Renal pelvis (tissue), 4 donors: ENCODE data around the gene PYDC1. TPM values are rescaled to one million over a fixed set of nuclear protein-coding genes. Genes with fewer than 3 reads are reported as not detected.
"Not testable (repeated sequence)": the region's sequence is repeated elsewhere in the genome, so short reads cannot be mapped to it uniquely, and the experiment has no call there.

Experiments used
- DNase-seq: peaks from one replicate; pipeline ENCODE4 v3.0.0-alpha.2; 2013
- polyA plus RNA-seq, 3 donors: library from polyadenylated mRNA; unstranded; fragments of 120-200 nt; gene quantifications; one replicate each; pipeline ENCODE4 v1.2.1, GENCODE V29; 2013; ENCODE audit not compliant: insufficient read length in 3 of 3

Gene PYDC1
- polyA plus RNA-seq, 3 donors = not detected

DNA sequence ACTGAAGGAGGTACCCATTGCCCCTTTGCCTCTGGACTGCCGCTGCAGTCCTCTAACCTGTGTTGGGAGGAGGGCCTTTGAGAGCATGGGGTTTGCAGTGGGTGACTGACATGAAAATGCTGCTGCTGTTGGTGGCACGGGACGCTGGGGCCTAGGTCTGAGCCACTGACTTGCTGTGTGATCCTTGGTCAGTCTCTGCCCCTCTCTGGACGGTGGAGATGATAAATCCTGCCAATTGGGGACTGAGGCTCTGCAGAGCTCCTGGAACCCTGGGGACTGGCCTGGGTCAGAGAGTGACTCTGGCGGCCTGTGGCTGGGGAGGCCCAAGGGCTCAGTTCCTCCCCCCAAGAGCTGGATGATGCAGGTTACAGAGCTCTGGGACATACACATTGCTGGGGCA lies 6.1 kb upstream of the PYDC1 start:
- DNase-seq = no peak

DNA sequence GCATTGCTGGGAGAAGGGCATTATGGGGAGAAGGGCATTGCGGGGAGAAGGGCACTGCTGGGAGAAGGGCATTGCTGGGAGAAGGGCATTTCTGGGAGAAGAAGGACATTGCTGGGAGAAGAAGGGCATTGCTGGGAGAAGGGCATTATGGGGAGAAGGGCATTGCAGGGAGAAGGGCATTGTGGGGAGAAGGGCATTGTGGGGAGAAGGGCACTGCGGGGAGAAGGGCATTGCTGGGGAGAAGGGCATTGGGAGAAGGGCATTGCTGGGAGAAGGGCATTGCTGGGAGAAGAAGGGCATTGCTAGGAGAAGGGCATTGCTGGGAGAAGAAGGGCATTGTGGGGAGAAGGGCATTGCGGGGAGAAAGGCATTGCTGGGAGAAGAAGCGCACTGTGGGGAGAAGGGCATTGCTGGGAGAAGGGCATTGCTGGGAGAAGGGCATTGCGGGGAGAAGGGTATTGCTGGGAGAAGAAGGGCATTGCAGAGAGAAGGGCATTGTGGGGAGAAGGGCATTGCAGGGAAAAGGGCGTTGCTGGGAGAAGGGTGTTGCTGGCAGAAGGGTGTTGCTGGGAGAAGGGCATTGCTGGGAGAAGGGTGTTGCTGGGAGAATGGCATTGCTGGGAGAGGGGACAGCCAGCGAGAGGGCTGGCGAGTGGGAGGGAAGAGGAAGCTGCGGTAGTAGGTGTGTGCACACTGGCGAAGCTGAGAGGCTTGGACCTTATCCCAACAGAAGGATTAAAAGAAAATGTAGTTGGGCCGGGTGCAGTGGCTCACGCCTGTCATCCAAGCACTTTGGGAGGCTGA lies 4.6 kb upstream of the PYDC1 start:
- no peak for DNase-seq

DNA sequence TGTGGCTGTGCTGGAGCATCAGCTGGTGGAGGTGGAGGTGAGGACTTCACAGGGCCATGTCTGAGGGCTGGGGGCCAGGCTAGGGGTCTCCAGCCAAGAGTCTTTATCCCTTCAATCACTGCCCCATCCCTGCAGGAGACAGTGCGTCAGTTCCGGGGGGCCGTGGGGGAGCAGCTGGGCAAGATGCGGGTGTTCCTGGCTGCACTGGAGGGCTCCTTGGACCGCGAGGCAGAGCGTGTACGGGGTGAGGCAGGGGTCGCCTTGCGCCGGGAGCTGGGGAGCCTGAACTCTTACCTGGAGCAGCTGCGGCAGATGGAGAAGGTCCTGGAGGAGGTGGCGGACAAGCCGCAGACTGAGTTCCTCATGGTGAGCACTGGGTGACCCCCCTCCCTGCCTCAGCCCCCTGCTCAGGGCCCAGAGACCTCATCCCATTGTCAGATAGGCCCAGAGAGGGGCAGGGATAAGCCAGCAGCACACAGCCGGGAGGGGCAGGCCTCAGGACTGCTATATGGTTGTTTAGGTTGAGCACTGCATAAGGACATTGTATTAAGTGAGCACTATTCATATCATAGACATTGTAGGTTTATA lies 2.3 kb upstream of the PYDC1 start:
- no peak for DNase-seq

DNA sequence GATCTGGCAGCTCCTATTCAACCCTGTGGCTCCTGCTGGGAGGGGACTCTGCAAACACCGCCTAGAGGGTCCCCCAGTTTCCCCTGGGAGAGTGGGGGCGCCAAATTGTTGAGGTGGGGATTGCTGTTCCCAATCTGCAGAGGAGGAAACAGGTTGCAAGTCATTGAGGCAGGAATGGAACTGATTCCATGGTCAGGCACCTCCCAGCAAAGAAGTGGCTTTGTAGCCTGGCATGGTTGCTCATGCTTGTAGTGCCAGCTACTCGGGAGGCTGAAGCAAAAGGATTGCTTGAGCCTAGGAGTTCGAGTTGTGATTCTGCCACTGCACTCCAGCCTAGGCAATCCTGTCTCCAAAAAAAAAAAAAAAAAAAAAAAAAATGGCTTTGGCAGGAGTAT lies 198 bp upstream of the PYDC1 start:
- DNase-seq = no peak

DNA sequence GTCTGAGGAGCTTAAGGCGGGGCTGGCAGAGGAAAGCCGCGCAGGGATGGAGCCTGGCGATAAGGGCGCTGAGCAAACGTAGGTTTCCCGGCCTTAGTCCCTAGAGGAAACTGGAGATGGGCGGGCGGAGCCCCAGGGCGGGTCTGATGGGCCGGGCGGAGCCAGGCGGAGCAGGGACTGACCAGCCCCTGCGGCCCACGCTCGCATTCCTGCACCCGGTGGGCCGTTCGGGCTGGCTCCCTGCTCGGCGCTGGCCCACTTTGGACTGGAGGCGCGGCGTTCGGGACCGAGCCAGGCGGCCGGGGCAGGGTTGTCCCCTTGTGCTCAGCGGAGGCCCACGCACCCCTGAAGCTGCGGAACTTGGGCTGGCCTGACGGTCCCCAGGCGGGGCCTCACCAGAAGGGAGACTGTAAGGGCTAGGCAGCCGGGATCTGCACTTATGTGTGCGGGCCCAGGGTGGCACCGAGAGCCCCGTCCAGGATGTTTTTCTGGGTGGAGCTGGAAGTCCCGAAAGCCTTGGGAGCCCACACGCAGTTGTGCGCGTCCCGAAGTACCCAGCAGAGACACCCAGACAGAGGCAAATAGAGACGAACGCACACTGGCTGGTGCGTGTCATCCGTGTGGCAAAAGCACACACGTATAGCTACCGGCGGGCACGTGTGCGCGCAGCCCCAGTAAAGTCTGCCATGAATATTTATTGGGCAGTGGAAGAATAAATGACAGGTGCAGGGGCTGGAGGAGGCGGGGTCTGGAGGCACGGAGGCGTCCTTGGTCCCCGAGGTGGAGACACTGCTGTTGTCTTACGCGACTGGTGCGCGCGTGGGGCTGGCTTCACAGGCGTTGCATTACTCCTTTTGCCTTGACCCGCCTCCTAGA lies 1.4 kb downstream of the PYDC1 start:
- no peak for DNase-seq

DNA sequence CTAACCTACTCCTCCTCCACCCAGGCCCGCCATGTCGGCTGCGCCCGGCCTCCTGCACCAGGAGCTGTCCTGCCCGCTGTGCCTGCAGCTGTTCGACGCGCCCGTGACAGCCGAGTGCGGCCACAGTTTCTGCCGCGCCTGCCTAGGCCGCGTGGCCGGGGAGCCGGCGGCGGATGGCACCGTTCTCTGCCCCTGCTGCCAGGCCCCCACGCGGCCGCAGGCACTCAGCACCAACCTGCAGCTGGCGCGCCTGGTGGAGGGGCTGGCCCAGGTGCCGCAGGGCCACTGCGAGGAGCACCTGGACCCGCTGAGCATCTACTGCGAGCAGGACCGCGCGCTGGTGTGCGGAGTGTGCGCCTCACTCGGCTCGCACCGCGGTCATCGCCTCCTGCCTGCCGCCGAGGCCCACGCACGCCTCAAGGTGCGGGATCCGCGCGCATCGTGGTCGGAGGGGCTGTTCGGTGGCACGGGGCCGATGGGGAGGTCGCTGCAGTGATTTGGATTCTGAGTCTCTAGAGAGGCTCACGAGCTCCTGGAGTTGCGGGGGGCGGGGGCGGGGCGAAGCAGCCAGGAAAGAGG lies 2.1 kb downstream of the PYDC1 start:
- DNase-seq = no peak

DNA sequence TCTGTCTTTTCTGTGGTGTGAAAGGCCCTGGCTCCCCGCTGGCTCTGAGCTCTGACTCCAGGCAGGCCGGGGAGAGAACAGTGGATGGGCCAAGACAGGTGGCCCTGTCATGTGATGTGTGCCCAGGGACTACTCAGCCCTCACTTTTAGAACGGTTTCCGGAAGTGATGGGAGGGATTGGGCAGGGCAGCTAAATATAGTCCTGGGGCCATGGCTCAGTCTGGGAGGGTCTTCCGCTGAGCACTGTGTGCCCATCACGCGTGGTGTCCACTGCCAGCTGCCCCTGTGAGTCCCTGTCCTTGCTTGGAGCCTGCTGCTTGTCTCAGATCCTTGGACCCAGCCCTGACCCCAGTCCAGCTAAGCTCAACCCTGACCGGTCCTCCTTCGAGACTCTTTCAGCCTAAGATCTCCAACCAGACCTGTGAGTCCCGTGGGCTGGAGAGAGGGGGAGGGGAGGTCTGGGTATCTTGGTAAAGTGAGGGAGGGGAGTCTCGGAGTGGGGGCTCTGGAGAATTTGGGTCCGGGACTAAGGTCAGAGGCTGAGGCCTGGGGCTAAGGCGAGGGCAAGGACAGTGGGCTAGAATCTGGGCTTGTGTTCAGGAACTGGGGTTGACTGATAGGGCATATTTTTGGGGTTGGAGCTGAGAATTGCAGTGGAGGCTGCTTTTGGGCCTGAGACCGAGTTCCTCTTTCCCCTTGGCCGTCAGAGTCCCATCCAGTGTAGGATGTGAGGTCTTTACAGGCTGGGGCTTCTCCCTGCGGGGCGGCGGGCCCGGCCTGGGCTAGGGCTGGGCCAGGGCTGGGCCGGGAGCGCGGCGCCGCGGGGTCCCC lies 2.8 kb downstream of the PYDC1 start, which contains the start of gene TRIM72:
Gene TRIM72 (plus strand): TSS at position 243 of the 831 bp plus-strand sequence. CDS start 620 bp downstream, outside the sequence.
- no peak for DNase-seq

DNA sequence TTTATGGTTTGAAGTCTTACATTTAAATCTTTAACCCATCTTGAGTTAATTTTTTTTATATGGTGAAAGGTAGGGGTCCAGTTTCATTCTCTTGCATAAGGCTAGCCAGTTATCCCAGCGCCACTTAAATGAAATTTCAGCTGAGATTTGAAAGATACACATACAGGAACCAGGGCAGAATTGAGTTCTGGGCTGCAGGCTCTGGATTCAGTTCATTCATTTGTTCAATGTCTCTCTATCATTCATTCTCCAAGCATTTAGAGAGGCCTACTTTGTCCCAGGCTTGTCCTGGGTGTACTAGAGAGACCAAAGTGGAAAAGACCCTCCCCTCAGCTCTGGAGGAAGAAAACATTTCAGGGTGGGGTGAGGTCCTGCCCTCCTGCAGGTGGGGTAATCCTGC lies 3.6 kb downstream of the PYDC1 start:
- no peak for DNase-seq

DNA sequence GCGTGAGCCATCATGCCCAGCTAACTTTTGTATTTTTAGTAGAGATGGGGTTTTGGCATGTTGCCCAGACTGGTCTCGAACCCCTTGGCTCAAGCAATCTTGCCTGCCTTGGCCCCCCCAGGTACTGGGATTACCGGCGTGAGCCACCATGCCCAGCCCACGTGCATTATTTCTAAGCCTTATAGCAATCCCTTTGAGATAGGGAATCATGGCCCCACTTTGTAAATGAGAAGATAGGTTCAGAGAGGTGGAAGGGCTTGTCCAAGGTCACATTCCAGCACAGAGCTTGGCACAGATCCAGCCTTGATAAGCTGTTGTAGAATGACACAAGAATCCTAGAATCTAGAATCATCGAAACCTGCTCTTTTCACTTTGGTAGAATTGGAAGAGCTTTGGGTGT lies 10.2 kb downstream of the PYDC1 start:
- no peak for DNase-seq

DNA sequence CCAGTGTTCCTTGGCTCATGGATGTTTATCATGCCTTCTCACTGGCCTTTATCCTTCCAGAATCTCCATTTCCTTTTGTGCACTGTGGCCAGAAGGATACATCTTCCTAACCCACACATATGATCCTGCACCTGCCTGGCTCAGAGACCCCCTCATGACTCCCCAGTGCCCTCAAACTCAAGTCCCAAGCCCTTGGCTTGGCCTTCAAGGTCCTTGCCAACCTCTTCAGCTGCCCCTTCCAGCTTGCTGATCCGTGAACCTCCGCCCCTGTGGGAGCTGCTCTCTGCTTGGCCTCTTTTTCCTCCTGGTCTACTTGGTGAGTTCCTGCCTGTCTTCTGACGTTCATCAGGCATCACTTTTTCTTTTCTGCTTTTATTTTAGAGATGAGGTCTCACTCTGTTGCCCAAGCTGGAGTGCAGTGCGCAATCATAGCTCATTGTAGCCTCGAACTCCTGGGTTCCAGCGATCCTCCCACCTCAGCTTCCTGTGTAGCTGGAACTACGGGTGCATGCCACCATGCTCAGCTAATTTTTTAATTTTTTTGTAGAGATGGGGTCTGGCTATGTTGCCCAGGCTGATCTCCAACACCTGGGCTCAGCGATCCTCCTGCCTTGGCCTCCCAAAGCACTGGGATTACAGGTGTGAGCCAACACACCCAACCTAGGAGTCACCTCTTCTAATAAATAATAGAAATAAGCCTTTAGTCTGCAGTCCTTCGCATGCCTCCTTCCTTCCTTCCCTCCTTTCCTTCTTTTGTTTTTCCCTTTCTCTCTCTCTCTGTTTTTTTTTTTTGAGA lies 11.9 kb downstream of the PYDC1 start:
- no peak for DNase-seq

DNA sequence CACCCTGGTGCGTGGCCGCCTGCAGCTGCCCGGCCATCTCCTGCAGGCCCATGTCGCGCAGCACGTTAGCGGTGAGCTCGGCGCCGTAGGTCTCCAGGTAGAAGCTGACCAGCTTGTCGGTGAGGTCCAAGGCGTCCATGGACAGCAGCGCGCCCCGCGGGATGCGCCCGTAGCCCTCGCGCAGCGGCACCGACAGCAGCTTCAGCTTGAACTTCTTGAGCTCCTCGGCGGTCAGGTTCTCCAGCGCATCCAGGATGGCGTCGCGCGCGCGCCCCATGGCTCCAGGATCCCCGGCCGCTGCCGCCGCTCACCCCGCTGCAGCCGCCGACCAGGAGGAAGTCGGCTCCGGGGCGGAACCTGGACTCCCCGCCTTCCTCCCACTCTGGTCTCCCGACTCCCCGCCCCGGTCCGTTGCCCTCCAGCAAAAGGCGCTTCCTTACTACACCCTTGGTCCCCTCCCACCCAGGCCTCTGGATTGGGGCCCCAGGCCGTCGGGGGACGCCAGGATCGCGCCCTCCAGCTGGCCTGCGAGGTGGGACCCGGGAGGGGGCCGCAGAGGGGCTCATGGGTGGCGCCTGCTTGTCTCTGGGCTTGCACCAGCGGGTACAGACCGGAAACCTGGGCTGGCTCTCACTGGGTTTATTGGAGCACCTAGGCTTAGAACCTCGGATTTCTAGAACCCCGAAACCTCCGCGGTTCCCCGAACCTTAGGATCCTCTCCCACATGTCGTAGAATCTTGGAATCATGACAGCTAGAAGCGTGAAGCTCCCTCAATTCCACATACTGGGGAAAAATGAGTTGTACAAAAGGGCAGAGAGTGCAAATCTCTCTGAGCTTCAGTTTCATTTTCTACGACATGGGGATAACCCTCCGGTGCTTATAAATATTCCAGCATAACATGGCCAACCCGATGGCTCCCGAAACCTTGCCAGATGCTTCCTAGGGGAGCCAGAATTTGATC lies 14.2 kb downstream of the PYDC1 start, which contains the start of gene PYCARD:
Gene PYCARD (minus strand): TSS at position 347 of the 962 bp plus-strand sequence. CDS start 70 bp downstream, at position 277.
- DNase-seq = no peak

DNA sequence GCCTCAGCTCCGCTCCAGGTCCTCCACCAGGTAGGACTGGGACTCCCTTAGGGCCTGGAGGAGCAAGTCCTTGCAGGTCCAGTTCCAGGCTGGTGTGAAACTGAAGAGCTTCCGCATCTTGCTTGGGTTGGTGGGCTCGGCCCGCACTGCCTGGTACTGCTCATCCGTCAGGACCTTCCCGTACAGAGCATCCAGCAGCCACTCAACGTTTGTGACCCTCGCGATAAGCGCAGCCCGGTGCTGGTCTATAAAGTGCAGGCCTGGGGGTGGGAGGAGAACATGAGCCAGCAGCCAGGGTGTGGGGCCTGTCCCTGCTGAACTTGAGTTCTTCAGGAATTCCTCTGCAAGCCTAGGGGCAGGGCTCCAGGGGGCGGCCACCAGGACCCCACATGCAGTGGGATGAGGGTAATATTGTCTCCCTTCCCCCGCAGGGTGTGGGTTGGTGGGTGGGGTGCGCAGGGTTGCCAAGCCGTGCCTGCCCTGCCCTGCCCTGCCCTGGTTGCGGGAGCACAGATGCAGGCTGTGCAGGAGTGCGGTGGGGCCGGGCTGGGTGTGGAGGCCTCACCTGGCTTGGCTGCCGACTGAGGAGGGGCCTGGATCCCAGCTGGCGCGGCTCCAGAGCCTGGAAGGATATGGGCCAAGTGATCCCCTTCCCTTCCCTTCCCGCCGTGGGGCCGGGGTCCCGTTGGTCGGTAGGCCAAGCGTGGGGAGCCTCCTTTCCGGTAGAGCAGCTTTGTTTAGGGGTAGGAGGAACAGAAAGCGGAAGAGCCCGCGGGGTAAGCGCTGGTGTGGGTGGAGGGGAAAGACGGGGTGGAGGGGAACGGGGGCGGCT lies 15.1 kb downstream of the PYDC1 start:
- DNase-seq = no peak

DNA sequence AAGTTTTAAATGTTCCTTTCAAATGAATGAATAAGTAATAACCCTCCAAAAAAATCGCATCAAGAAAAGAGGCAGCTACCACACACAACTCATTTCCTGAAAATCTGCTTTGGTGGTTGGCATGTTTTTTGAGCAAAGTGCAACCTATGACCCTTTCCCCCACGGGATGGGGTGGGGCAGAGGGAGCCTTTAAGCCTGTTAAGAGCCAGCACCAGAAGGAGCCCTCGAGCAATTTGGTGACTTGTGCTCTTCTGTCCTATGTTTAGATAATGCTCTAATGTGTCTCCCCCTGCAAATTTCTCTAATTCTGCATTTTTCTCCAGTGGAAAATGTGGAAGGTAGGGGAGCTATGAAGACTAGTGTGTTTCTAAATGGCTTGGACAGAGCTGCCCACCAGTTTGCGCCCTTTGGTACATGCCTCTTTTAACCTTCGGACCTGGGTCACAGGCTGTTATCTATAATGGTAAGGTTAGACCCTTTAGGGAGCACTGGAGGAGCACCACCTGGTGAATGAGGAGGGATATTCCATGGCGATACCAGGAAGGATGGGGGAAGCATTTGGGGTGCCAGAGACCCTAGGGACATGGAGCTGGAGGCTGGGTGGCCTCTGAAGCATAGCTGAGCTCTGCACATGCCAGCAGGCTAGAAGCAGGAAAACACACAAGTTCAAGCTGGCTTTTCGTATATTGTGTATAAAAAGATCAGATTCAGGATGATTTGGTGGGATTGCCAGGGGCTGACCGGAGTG lies 15.9 kb downstream of the PYDC1 start:
- DNase-seq = no peak

DNA sequence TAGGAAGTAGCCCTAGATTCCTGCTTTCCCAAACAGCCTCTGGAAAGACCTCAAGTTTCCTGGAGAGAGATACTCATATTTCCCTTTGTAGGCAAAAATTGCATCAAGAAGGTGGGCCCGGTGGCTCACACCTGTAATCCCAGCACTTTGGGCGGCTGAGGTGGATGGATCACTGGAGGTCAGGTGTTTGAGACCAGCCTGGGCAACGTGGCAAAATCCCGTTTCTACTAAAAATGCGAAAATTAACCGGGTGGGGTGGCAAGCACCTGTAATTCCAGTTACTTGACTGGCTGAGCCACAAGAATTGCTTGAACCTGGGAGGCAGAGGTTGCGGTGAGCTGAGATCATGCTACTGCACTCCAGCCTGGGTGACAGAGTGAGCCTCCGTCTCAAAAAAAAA lies 16.8 kb downstream of the PYDC1 start:
- not testable (repeated sequence) for DNase-seq

DNA sequence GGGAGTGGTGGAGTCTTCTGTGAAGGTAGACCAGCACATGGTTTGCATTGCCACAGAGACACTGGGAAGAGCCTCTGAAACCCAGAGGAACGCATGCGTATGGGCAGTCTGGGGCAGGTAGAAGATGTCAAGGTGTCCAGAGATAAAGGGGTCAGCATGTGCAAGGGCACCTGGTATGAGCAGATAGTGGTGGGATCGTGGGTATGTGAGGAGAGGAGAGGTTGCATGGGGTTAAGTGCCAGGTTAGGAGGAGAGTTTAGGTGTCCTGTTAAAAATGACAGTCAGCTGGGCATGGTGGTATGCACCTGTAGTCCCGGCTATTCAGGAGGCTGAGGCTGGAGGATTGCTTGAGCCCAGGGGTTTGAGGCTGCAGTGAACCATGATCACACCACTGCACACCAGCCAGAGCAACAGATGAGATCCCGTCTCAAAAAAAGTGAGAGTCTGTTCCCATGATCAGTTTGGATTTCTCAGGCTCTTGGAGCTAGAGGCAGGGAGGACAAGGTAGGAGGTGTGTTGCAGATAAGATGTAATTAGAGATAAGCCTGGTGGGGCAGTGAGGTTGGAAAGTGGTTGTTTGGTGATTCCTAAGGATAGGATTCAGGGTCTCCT lies 17.4 kb downstream of the PYDC1 start:
- DNase-seq = no peak

DNA sequence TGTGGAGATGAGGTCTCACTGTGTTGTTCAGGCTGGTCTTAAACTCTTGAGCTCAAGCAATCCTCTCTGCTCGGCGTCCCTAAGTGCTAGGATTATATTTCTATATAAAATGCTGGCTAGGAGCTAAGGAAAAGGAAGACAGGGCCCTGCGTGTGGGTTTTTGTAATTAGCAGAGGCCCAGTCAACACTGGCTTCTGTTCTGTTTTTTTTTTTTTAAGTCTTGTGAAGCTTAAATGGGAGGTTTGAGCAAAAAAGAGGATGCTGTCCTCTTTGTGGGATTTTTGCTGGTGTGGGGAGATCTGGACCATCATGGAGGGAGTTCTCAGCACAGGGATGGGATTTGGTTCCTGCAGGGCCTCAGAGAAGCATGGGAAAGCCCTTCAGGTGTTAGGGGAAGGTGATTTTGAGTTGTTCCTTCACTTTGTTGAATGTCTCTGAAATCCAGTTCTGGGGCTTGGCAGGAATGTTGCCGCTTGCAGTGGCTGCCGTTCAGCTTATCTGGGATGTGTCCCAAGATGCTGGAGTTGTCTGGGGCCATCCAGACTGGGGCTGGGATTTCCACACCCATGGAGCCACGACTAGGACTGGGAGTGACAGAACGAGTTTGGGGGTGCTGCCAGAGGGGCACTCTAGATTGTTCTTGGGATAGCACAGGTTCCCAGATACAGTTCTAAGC lies 18.6 kb downstream of the PYDC1 start:
- DNase-seq = no peak
